GM12878 (cell line): ENCODE data around the gene SBF2. TPM values are rescaled to one million over a fixed set of nuclear protein-coding genes. Genes with fewer than 3 reads are reported as not detected.

Source experiments
- ATAC-seq: fragments of 200-7000 bp; cut with Tn5 transposase; 3 replicates; pipeline ENCODE4 v1.9.1; 2020; ENCODE audit warnings: mild to moderate bottlenecking, moderate library complexity
- BruUV-seq: library from RNA; stranded (reverse); fragments of 400-500 nt; replicated peaks from 2 replicates; lab custom pipeline; 2021; lab: Mats Ljungman, UMichigan
- CTCF ChIA-PET: fragments of 300-600 bp; sonication (Branson Sonifier 250); formaldehyde crosslinking; extraction: SDS; loops from one replicate; lab custom pipeline; 2021; ENCODE audit warnings: inconsistent platforms; lab: Yijun Ruan, JAX
- POLR2A ChIA-PET: fragments of 350-600 bp; formaldehyde crosslinking; extraction: SDS; loops from one replicate; lab custom pipeline; 2021; ENCODE audit warnings: inconsistent platforms; lab: Charles Lee
- RAD21 ChIA-PET: fragments of 300-600 bp; sonication (Branson Sonifier 250); formaldehyde crosslinking; loops from one replicate; lab custom pipeline; 2023; ENCODE audit warnings: antibody characterized with exemption; ENCODE audit not compliant: unreplicated experiment; lab: Charles Lee
- SMC1A ChIA-PET: fragments of 300-600 bp; sonication (Branson Sonifier 250); formaldehyde crosslinking; loops from one replicate; lab custom pipeline; 2023; ENCODE audit not compliant: unreplicated experiment, uncharacterized antibody; lab: Charles Lee
- DNase-seq: peaks from one replicate; pipeline ENCODE4 v3.0.0-alpha.2; 2011; ENCODE audit warnings: low read depth, low spot score
- FAIRE-seq: peaks from 3 replicates; lab custom pipeline; 2011; peaks lifted over from hg19 to GRCh38; lab: Jason Lieb, UNC
- H2AFZ ChIP-seq: 2 replicates; pipeline ENCODE4 v1.6.0; 2011; ENCODE audit warnings: low read depth, low read length, control low read depth; ENCODE audit not compliant: control insufficient read depth
- H3K27ac ChIP-seq: 2 replicates; pipeline ENCODE4 v1.5.1; 2011; ENCODE audit warnings: control low read depth; ENCODE audit not compliant: control insufficient read depth, insufficient read depth
- H3K27me3 ChIP-seq, 2 experiments: replicated peaks in 1 of 2; 2 replicates each; pipeline versions ENCODE4 v1.6.0 to v1.6.1; 2011; ENCODE audit warnings: low read length in 1 of 2; ENCODE audit not compliant: control insufficient read depth in 2 of 2, insufficient read depth in 2 of 2
- H3K36me3 ChIP-seq, 2 experiments: 2 replicates each; pipeline ENCODE4 v1.5.1; 2011; ENCODE audit warnings: low read length in 1 of 2; ENCODE audit not compliant: control insufficient read depth in 2 of 2, insufficient read depth in 2 of 2
- H3K4me1 ChIP-seq: 2 replicates; pipeline ENCODE4 v1.6.1; 2011; ENCODE audit warnings: mild to moderate bottlenecking, low read length, moderate library complexity, mixed read lengths; ENCODE audit not compliant: control insufficient read depth, insufficient read depth
- H3K4me2 ChIP-seq: 2 replicates; pipeline ENCODE4 v1.6.0; 2011; ENCODE audit warnings: control low read depth; ENCODE audit not compliant: control insufficient read depth, insufficient read depth
- H3K4me3 ChIP-seq: fragments of 200-600 bp; sonication (generic); 2 replicates; pipeline ENCODE4 v1.5.1; 2016
- H3K79me2 ChIP-seq: 2 replicates; pipeline ENCODE4 v1.6.0; 2011; ENCODE audit warnings: low read length; ENCODE audit not compliant: control insufficient read depth, insufficient read depth
- H3K9ac ChIP-seq: 2 replicates; pipeline ENCODE4 v1.8.0; 2011; ENCODE audit warnings: low read length, control low read depth, mixed read lengths; ENCODE audit not compliant: control insufficient read depth, insufficient read depth
- H3K9me3 ChIP-seq: replicated peaks from 3 replicates; pipeline ENCODE4 v1.5.1; 2011; ENCODE audit warnings: mild to moderate bottlenecking, low read length; ENCODE audit not compliant: control insufficient read depth, insufficient read depth
- H4K20me1 ChIP-seq: 2 replicates; pipeline ENCODE4 v1.6.0; 2011; ENCODE audit not compliant: control insufficient read depth, insufficient read depth
- E4F1 ChIP-seq: fragments of 450-650 bp; IDR thresholded peaks from 2 replicates; pipeline ENCODE4 v1.6.1; 2018; ENCODE audit warnings: borderline replicate concordance, mild to moderate bottlenecking; ENCODE audit not compliant: partially characterized antibody
- EGR1 ChIP-seq, 2 experiments: IDR thresholded peaks; 1 replicate in 1 of 2; 2 replicates in 1 of 2; pipeline ENCODE4 v1.6.1; 2011 to 2012; ENCODE audit warnings: low read depth in 2 of 2, low read length in 2 of 2, borderline replicate concordance in 1 of 2, mild to moderate bottlenecking in 1 of 2, moderate library complexity in 1 of 2
- LARP7 ChIP-seq: fragments of 450-650 bp; IDR thresholded peaks from 2 replicates; pipeline ENCODE4 v1.6.1; 2017; ENCODE audit warnings: mild to moderate bottlenecking
- NKRF ChIP-seq: fragments of 450-650 bp; conservative IDR thresholded peaks from 2 replicates; pipeline ENCODE4 v1.6.1; 2017; ENCODE audit warnings: mild to moderate bottlenecking, moderate library complexity
- STAT3 ChIP-seq: IDR thresholded peaks from 2 replicates; pipeline ENCODE4 v1.6.1; 2011; ENCODE audit warnings: low read depth, low read length, improper control_type of control experiment
- WGBS: methylation state at CpG from one replicate; pipeline ENCODE4 v1.1.6; 2016; ENCODE audit warnings: low lambda C conversion rate; ENCODE audit not compliant: insufficient replicate concordance, insufficient coverage; ENCODE audit errors: missing lambda C conversion rate; 5-methylcytosine and 5-hydroxymethylcytosine counted together
- in situ Hi-C: fragments of 300-500 bp; cut with MboI; formaldehyde crosslinking; loops from 9 replicates; pipeline ENCODE4 v1.14.3; 2018; ENCODE audit warnings: mixed read lengths
- intact Hi-C: fragments of 100-400 bp; cut with micrococcal nuclease; formaldehyde crosslinking; loops from one replicate; pipeline ENCODE4 v1.14.2; 2022; ENCODE audit not compliant: unreplicated experiment
- polyA plus RNA-seq, 11 experiments: library from polyadenylated mRNA; depleted of rRNA in 4 of 11; unstranded in 6 of 11; stranded (reverse) in 5 of 11; fragments of >200 nt; fragmentation: Nextera tagmentation in 4 of 11; fragmentation: Illumina TruSeq in 1 of 11; extraction: Ambion mirVana in 4 of 11; extraction: Trizol in 1 of 11; gene quantifications; 1 replicate in 1 of 11; 2 replicates in 10 of 11; pipeline versions ENCODE4 v1.2.1 to v1.2.3, GENCODE V29; 2011 to 2016; ENCODE audit warnings: inconsistent platforms in 2 of 11, missing spikeins in 2 of 11, low read depth in 1 of 11
- total RNA-seq, 4 experiments: library from RNA; depleted of rRNA in 3 of 4; stranded (reverse); fragments of >200 nt in 3 of 4; fragmentation: Illumina TruSeq in 1 of 4; extraction: Trizol in 1 of 4; gene quantifications; 2 replicates each; pipeline versions ENCODE4 v1.2.1 to v1.2.3, GENCODE V29; 2013 to 2021
- TF ChIP-seq, protein P1 (sequence below): fragments of 450-650 bp; IDR thresholded peaks from 2 replicates; pipeline ENCODE4 v1.6.1; 2016; ENCODE audit warnings: mild to moderate bottlenecking, moderate library complexity, borderline replicate concordance
- TF ChIP-seq, protein P2 (sequence below): IDR thresholded peaks from 2 replicates; pipeline ENCODE4 v1.6.1; 2012; ENCODE audit warnings: low read length, inconsistent platforms

SBF2 gene
- total and polyA plus RNA-seq, 10 of the 15 experiments (the other 5 are each of a cell fraction or from before 2014, with no cell fraction given) = 0.24 to 2.3 (median 1.1) TPM

DNA sequence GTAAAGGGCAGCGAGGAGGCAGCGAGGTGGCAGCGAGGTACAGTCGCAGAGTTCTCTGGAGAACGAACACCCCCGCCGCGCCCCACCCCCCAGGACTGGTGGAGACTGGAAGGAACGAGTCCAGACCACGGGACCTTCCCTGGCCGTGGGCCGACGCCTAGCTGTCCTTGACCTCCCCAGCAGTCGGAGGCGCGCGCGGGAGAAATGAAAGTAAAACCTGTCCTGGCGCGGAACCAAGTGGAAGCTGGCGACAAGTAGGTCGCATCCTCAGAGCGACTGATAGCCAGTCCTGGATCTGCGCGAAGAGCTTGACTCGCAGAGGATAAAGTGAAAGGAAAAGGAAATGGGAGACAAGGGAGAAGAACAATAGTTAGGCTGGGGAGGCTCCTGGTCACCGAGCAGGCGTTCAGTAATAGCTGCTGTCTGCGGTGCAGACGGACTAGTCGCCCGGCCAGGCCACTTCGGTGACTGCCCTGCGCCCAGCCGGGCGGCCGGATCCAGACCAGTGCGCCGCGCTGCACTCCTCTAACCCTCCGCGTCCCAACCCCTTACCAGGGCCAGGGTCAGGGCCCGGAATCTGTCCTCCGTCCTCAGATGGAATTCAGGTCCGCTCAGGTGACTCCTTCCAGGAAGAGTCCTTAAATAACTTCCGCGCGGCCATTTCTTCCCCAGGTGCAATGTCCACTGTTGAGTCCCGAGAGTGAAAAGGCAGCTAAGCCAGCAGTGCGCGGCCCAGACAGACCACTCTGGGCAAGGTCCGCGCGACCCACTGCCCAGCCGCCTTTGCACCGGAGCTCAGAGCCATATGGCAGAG, 8.9 kb upstream of the SBF2 start:
- Histone ChIP-seq H3K9me3 (no peaks in the 10 kb centered on the region; the same call in 2 of the 3 replicates), H3K79me2 (no peaks in the 10 kb centered on the region), H3K27me3 (peaks cover 32 to 47% of the 10 kb centered on the region in 2 experiments), H4K20me1 (no peaks in the 10 kb centered on the region), H3K4me1 (peaks cover 34% of the 10 kb centered on the region), H2AFZ (peak overlapping the region; percentile 67), H3K27ac (no peak overlapping the region), H3K4me3 (peak overlapping the region; percentile 65), H3K9ac (0 out of 2 replicates have a peak overlapping the region, but pooled peaks have one; percentile 23), H3K36me3 (no peaks in the 10 kb centered on the region), H3K4me2 (peak overlapping the region; percentile 88)
- no TSS peak for BruUV-seq
- 0% methylated on average over 48 of the region's 56 CpGs for WGBS
- ATAC-seq = peak; percentile 28
- DNase-seq = no peak
- no peak for FAIRE-seq
- POLR2A ChIA-PET = no interaction called here
- CTCF ChIA-PET = interaction anchor here (0.6 to 4.5 kb wide), 12 partner anchors 8 to 544 kb away, joined by 3 to 48 read pairs (median 6); no protein-coding TSS in a partner anchor
- RAD21 ChIA-PET = interaction anchor here (1.3 to 2.7 kb wide), 6 partner anchors 11 to 728 kb away, joined by 3 to 10 read pairs (median 7); no protein-coding TSS in a partner anchor
- intact Hi-C loops (loop anchor here (10.0 kb wide), 1 partner anchor 688 kb away; no protein-coding TSS in a partner anchor), in situ Hi-C loops (loop anchor here (10.0 kb wide), 1 partner anchor 688 kb away; no protein-coding TSS in a partner anchor)
- SMC1A ChIA-PET = interaction anchor here (0.7 to 3.3 kb wide), 9 partner anchors 11 to 122 kb away, joined by 3 to 13 read pairs (median 4); no protein-coding TSS in a partner anchor
- no peak for TF ChIP-seq NKRF
- 0 out of 2 replicates have a peak, but pooled peaks have one; percentile 6 for TF ChIP-seq LARP7
- TF ChIP-seq, protein P1, sequence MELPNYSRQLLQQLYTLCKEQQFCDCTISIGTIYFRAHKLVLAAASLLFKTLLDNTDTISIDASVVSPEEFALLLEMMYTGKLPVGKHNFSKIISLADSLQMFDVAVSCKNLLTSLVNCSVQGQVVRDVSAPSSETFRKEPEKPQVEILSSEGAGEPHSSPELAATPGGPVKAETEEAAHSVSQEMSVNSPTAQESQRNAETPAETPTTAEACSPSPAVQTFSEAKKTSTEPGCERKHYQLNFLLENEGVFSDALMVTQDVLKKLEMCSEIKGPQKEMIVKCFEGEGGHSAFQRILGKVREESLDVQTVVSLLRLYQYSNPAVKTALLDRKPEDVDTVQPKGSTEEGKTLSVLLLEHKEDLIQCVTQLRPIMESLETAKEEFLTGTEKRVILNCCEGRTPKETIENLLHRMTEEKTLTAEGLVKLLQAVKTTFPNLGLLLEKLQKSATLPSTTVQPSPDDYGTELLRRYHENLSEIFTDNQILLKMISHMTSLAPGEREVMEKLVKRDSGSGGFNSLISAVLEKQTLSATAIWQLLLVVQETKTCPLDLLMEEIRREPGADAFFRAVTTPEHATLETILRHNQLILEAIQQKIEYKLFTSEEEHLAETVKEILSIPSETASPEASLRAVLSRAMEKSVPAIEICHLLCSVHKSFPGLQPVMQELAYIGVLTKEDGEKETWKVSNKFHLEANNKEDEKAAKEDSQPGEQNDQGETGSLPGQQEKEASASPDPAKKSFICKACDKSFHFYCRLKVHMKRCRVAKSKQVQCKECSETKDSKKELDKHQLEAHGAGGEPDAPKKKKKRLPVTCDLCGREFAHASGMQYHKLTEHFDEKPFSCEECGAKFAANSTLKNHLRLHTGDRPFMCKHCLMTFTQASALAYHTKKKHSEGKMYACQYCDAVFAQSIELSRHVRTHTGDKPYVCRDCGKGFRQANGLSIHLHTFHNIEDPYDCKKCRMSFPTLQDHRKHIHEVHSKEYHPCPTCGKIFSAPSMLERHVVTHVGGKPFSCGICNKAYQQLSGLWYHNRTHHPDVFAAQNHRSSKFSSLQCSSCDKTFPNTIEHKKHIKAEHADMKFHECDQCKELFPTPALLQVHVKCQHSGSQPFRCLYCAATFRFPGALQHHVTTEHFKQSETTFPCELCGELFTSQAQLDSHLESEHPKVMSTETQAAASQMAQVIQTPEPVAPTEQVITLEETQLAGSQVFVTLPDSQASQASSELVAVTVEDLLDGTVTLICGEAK = 0 out of 2 replicates have a peak, but pooled peaks have one; percentile 21
- TF ChIP-seq STAT3 = no peak
- 0 out of 3 replicates have a peak, but pooled peaks of 1 of the 2 experiments have one; percentile 10 for TF ChIP-seq EGR1 (IDR thresholded peaks at IDR 0.05; ENCODE audit: borderline replicate concordance in 1 of 2, low read depth in 2 of 2, low read length in 2 of 2)
- TF ChIP-seq E4F1 = no peak
- TF ChIP-seq, protein P2, sequence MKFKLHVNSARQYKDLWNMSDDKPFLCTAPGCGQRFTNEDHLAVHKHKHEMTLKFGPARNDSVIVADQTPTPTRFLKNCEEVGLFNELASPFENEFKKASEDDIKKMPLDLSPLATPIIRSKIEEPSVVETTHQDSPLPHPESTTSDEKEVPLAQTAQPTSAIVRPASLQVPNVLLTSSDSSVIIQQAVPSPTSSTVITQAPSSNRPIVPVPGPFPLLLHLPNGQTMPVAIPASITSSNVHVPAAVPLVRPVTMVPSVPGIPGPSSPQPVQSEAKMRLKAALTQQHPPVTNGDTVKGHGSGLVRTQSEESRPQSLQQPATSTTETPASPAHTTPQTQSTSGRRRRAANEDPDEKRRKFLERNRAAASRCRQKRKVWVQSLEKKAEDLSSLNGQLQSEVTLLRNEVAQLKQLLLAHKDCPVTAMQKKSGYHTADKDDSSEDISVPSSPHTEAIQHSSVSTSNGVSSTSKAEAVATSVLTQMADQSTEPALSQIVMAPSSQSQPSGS = no peak
